ENCODE results near the gene ROBO1.

- TF ChIP-seq CTCF (conservative IDR thresholded peaks at IDR 0.05; ENCODE audit: low read depth, low read length) (no peak), EZH2 (IDR thresholded peaks at IDR 0.05; ENCODE audit: low read length, unreplicated experiment) (no peak)
These were observed 194.9 kb downstream of the ROBO1 start for GRCh38 chr3:79572930-79573329.

All from PC-3 (cell line).